Fibroblast of lung (primary cell): ENCODE results near the gene COL15A1. TPM values are rescaled to one million over a fixed set of nuclear protein-coding genes. Genes with fewer than 3 reads are reported as not detected.
A peak's percentile ranks its signal among the peaks of the same experiment; 100 is the strongest.

Experiments
- DNase-seq, 2 donors: peaks; one replicate each; pipeline versions ENCODE4 v3.0.0 to v3.0.0-alpha.2; 2010; ENCODE audit warnings: low read depth in 2 of 2
- H2AFZ ChIP-seq: 2 replicates; pipeline ENCODE4 v1.5.1; 2012; ENCODE audit warnings: low read length, control low read depth, inconsistent platforms
- H3K27ac ChIP-seq: 2 replicates; pipeline ENCODE4 v1.5.1; 2011; ENCODE audit warnings: low read length, control low read depth; ENCODE audit not compliant: insufficient read depth
- H3K27me3 ChIP-seq: 2 replicates; pipeline ENCODE4 v1.5.1; 2011; ENCODE audit warnings: mild to moderate bottlenecking, low read length; ENCODE audit not compliant: control insufficient read depth, insufficient read depth
- H3K36me3 ChIP-seq: 2 replicates; pipeline ENCODE4 v1.5.1; 2011; ENCODE audit warnings: low read length; ENCODE audit not compliant: control insufficient read depth, insufficient read depth
- H3K4me1 ChIP-seq: 2 replicates; pipeline ENCODE4 v1.5.1; 2011; ENCODE audit warnings: low read length; ENCODE audit not compliant: control insufficient read depth, insufficient read depth; ENCODE audit errors: extremely low read depth
- H3K4me2 ChIP-seq: 2 replicates; pipeline ENCODE4 v1.5.1; 2011; ENCODE audit warnings: low read length, control low read depth; ENCODE audit not compliant: insufficient read depth; ENCODE audit errors: extremely low read depth
- H3K4me3 ChIP-seq, 4 experiments: fragments of 200-600 bp in 1 of 4; sonication (generic) in 1 of 4; replicated peaks in 1 of 4; 2 replicates each; pipeline ENCODE4 v1.5.1; 2011 to 2016; ENCODE audit warnings: low read length in 4 of 4, low read depth in 3 of 4, mild to moderate bottlenecking in 3 of 4, control low read depth in 2 of 4, inconsistent platforms in 1 of 4, mixed read lengths in 1 of 4; ENCODE audit not compliant: insufficient read depth in 1 of 4; ENCODE audit errors: control extremely low read depth in 1 of 4
- H3K79me2 ChIP-seq: 2 replicates; pipeline ENCODE4 v1.5.1; 2012; ENCODE audit warnings: mild to moderate bottlenecking, low read length, inconsistent platforms; ENCODE audit not compliant: control insufficient read depth, insufficient read depth
- H3K9ac ChIP-seq: 2 replicates; pipeline ENCODE4 v1.5.1; 2011; ENCODE audit warnings: mild to moderate bottlenecking, low read length, control low read depth; ENCODE audit not compliant: insufficient read depth
- H3K9me3 ChIP-seq: 2 replicates; pipeline ENCODE4 v1.5.1; 2012; ENCODE audit warnings: low read depth, low read length; ENCODE audit not compliant: control insufficient read depth, insufficient read depth
- H4K20me1 ChIP-seq: 2 replicates; pipeline ENCODE4 v1.5.1; 2011; ENCODE audit warnings: low read length; ENCODE audit not compliant: control insufficient read depth, insufficient read depth; ENCODE audit errors: extremely low read depth
- EZH2 ChIP-seq: IDR thresholded peaks from 2 replicates; pipeline ENCODE4 v1.5.1; 2012; ENCODE audit warnings: low read length, control low read depth, mild to moderate bottlenecking; ENCODE audit errors: missing control alignments
- polyA plus RNA-seq, 2 donors: library from polyadenylated mRNA; depleted of rRNA in 1 of 2; stranded (reverse) in 1 of 2; unstranded in 1 of 2; fragments of >200 nt; gene quantifications; 2 replicates each; pipeline ENCODE4 v1.2.1, GENCODE V29; 2011 to 2012; ENCODE audit warnings: missing spikeins in 1 of 2
- total RNA-seq: library from RNA; depleted of rRNA; stranded (reverse); fragments of >200 nt; gene quantifications from 2 replicates; pipeline ENCODE4 v1.2.1, GENCODE V29; 2014
- TF ChIP-seq, protein P1 (sequence below), 2 donors: IDR thresholded peaks in 1 of 2; conservative IDR thresholded peaks in 1 of 2; 1 replicate in 1 of 2; 2 replicates in 1 of 2; pipeline ENCODE4 v1.5.1; 2011 to 2012; ENCODE audit warnings: low read length in 2 of 2, control low read depth in 1 of 2, inconsistent platforms in 1 of 2, low read depth in 1 of 2, mild to moderate bottlenecking in 1 of 2

The COL15A1 gene
- total and polyA plus RNA-seq, 2 donors (not counting 1 experiment from before 2014, with no cell fraction given) = 13.3 to 41.0 TPM

DNA sequence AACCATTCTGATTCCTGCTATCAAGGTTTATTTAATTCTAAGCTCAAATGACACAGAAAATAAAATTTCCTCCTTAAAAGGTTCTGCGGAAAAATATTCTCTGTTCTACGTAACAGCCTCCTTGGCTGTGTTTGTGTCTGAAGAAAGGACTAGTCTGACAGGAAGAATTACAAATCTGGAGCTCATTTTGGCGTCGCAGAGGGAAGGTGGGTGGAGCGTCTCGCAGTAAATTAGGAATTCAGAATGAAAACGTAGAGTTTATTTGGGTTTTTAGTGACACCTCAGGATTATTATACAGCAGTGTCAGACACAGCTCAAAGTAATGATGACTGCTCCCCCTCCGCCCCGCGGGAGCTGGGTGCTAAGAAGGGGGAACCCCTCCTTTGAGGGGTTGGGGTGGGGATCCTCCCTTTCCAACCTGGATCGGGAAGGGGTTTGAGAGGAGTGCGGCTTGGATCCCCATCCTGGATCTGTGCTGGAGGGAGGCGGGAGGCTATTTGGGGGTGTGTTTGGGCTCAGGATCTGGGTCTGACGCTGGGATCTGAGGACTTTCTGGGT, 160.3 kb downstream of the COL15A1 start:
- peak; percentile 32 to 42 for DNase-seq
- peak overlapping the region; percentile 83 for H3K27ac ChIP-seq
- peak overlapping the region; percentile 80 for H2AFZ ChIP-seq

DNA sequence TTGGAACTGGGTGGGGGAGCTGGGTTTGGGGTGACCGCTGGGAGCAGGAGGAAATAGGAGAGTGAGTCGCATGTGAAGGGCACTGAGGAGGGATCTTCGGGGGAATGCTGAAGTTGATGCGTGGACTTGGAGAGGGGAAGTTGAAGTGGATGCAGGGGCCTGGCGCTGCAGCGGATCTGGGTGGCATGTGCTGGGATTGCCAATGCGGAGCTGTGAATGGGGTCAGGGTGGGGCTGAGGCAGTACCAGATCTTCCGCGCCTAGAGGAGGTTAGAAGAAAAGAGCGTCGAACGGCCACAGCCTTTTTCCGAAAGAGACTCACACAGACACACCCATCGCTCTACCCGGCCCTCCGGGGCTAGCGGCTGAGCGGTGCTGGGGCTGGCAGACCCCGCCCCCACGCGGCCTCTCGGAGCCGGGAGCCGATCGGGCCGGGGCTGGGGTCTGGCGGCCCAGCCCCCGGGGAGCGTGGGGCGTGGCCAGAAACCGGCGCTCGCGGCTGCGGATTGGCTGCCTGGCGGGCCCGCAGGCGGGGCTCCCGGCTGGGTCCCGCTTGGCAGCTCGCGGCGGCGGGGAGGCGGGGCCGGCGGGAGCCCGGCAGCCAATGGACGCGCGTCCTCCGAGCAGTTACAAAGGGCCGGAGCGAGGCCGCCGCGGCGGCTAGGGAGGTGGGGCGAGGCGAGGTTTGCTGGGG, 160.9 kb downstream of the COL15A1 start, which contains the start of gene TGFBR1:
Gene TGFBR1 (plus strand): TSS at position 655 of the 693 bp plus-strand sequence. CDS start 93 bp downstream, outside the sequence.
- Histone ChIP-seq H4K20me1 (no peaks in the 10 kb centered on the region), H3K4me3 (peak within 1 kb of the TSS; percentile 75 to 87 (median 80)), H2AFZ (peak within 1 kb of the TSS; percentile 80), H3K9me3 (no peaks in the 10 kb centered on the region), H3K4me1 (peaks cover 11% of the 10 kb centered on the region), H3K36me3 (no peaks in the 10 kb centered on the region), H3K27me3 (no peaks in the 10 kb centered on the region), H3K27ac (peak within 1 kb of the TSS; percentile 89), H3K4me2 (peak within 1 kb of the TSS; percentile 92), H3K79me2 (peaks cover 27% of the 10 kb centered on the region), H3K9ac (peak within 1 kb of the TSS; percentile 94)
- DNase-seq = peak; percentile 86 to 89
- no peak for TF ChIP-seq EZH2
- TF ChIP-seq, protein P1, sequence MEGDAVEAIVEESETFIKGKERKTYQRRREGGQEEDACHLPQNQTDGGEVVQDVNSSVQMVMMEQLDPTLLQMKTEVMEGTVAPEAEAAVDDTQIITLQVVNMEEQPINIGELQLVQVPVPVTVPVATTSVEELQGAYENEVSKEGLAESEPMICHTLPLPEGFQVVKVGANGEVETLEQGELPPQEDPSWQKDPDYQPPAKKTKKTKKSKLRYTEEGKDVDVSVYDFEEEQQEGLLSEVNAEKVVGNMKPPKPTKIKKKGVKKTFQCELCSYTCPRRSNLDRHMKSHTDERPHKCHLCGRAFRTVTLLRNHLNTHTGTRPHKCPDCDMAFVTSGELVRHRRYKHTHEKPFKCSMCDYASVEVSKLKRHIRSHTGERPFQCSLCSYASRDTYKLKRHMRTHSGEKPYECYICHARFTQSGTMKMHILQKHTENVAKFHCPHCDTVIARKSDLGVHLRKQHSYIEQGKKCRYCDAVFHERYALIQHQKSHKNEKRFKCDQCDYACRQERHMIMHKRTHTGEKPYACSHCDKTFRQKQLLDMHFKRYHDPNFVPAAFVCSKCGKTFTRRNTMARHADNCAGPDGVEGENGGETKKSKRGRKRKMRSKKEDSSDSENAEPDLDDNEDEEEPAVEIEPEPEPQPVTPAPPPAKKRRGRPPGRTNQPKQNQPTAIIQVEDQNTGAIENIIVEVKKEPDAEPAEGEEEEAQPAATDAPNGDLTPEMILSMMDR (conservative IDR thresholded peaks at IDR 0.05 in 1 of 2, IDR thresholded peaks at IDR 0.05 in 1 of 2; ENCODE audit: low read depth in 1 of 2, low read length in 2 of 2) = peak in 1 of 2 donors; percentile 4

More for the DNA sequence above, 160.3 kb downstream of the COL15A1 start:
- H3K4me1 ChIP-seq = peaks cover 11% of the 10 kb centered on the region
- no peaks in the 10 kb centered on the region for H3K27me3 ChIP-seq
- H3K4me3 ChIP-seq = peak overlapping the region; percentile 51 to 77 (median 70)
- peak overlapping the region; percentile 92 for H3K4me2 ChIP-seq
- H3K79me2 ChIP-seq = peaks cover 25% of the 10 kb centered on the region
- TF ChIP-seq EZH2 = no peak
- TF ChIP-seq, protein P1 (conservative IDR thresholded peaks at IDR 0.05 in 1 of 2, IDR thresholded peaks at IDR 0.05 in 1 of 2; ENCODE audit: low read depth in 1 of 2, low read length in 2 of 2) = no peak
- H4K20me1 ChIP-seq = no peaks in the 10 kb centered on the region
- no peaks in the 10 kb centered on the region for H3K9me3 ChIP-seq
- H3K36me3 ChIP-seq = no peaks in the 10 kb centered on the region
- peak overlapping the region; percentile 94 for H3K9ac ChIP-seq
